HEK293 (cell line): ENCODE measurements around the gene ARMC3.

ENCODE experiments used
- MZF1 ChIP-seq: fragments of 450-650 bp; formaldehyde crosslinking; IDR thresholded peaks from 2 replicates; pipeline ENCODE4 v1.5.1; 2017; ENCODE audit warnings: missing biosample characterization, missing genetic modification characterization, borderline replicate concordance
- OVOL3 ChIP-seq: fragments of 450-650 bp; formaldehyde crosslinking; IDR thresholded peaks from 2 replicates; pipeline ENCODE4 v1.5.1; 2016; ENCODE audit warnings: missing biosample characterization, missing genetic modification characterization
- PRDM1 ChIP-seq: fragments of 450-650 bp; formaldehyde crosslinking; IDR thresholded peaks from 2 replicates; pipeline ENCODE4; 2016; ENCODE audit warnings: missing biosample characterization, missing genetic modification characterization
- SP2 ChIP-seq: fragments of 450-650 bp; formaldehyde crosslinking; IDR thresholded peaks from 2 replicates; pipeline ENCODE4 v1.5.1; 2016; ENCODE audit warnings: missing biosample characterization, missing genetic modification characterization
- TRIM28 ChIP-seq: IDR thresholded peaks from 2 replicates; pipeline ENCODE4 v1.6.1; 2011; ENCODE audit warnings: low read length, control low read depth, borderline replicate concordance
- YY1 ChIP-seq: fragments of 450-650 bp; formaldehyde crosslinking; IDR thresholded peaks from 2 replicates; pipeline ENCODE4 v1.5.1; 2018; ENCODE audit warnings: missing biosample characterization, missing genetic modification characterization
- ZBTB20 ChIP-seq: fragments of 450-650 bp; formaldehyde crosslinking; IDR thresholded peaks from 2 replicates; pipeline ENCODE4 v1.5.1; 2016; ENCODE audit warnings: missing biosample characterization, missing genetic modification characterization
- ZFP37 ChIP-seq: fragments of 450-650 bp; formaldehyde crosslinking; IDR thresholded peaks from 2 replicates; pipeline ENCODE4 v1.5.1; 2016; ENCODE audit warnings: missing biosample characterization, missing genetic modification characterization
- ZNF140 ChIP-seq: fragments of 450-650 bp; formaldehyde crosslinking; IDR thresholded peaks from 2 replicates; pipeline ENCODE4 v1.5.1; 2016; ENCODE audit warnings: missing biosample characterization, missing genetic modification characterization
- ZNF341 ChIP-seq: fragments of 450-650 bp; formaldehyde crosslinking; IDR thresholded peaks from 2 replicates; pipeline ENCODE4; 2016; ENCODE audit warnings: low read depth, missing biosample characterization, missing genetic modification characterization
- ZNF426 ChIP-seq: fragments of 450-650 bp; formaldehyde crosslinking; IDR thresholded peaks from 2 replicates; pipeline ENCODE4 v1.5.1; 2017; ENCODE audit warnings: missing biosample characterization, missing genetic modification characterization, mild to moderate bottlenecking, inconsistent platforms, moderate library complexity
- ZNF514 ChIP-seq: fragments of 450-650 bp; formaldehyde crosslinking; IDR thresholded peaks from 2 replicates; pipeline ENCODE4 v1.5.1; 2016; ENCODE audit warnings: missing biosample characterization, missing genetic modification characterization
- ZNF555 ChIP-seq: fragments of 450-650 bp; formaldehyde crosslinking; conservative IDR thresholded peaks from 2 replicates; pipeline ENCODE4 v1.5.1; 2017; ENCODE audit warnings: missing biosample characterization, mild to moderate bottlenecking, missing genetic modification characterization, inconsistent platforms
- ZNF624 ChIP-seq: fragments of 450-650 bp; formaldehyde crosslinking; IDR thresholded peaks from 2 replicates; pipeline ENCODE4 v1.5.1; 2017; ENCODE audit warnings: missing biosample characterization, missing genetic modification characterization
- ZNF658 ChIP-seq: fragments of 450-650 bp; formaldehyde crosslinking; IDR thresholded peaks from 2 replicates; pipeline ENCODE4; 2016; ENCODE audit warnings: missing biosample characterization, missing genetic modification characterization
- ZNF660 ChIP-seq: fragments of 450-650 bp; IDR thresholded peaks from 2 replicates; pipeline ENCODE4 v1.5.1; 2018; ENCODE audit warnings: missing biosample characterization, mild to moderate bottlenecking, missing genetic modification characterization
- ZNF792 ChIP-seq: fragments of 450-650 bp; formaldehyde crosslinking; IDR thresholded peaks from 2 replicates; pipeline ENCODE4 v1.5.1; 2016; ENCODE audit warnings: missing biosample characterization, missing genetic modification characterization
- ZNF843 ChIP-seq: fragments of 450-650 bp; formaldehyde crosslinking; IDR thresholded peaks from 2 replicates; pipeline ENCODE4 v1.5.1; 2016; ENCODE audit warnings: missing biosample characterization, missing genetic modification characterization
- TF ChIP-seq, protein P1 (sequence below): fragments of 450-650 bp; formaldehyde crosslinking; IDR thresholded peaks from 2 replicates; pipeline ENCODE4 v1.5.1; 2016; ENCODE audit warnings: missing biosample characterization, missing genetic modification characterization, low read depth
- TF ChIP-seq, protein P2 (sequence below): fragments of 450-650 bp; formaldehyde crosslinking; conservative IDR thresholded peaks from 2 replicates; pipeline ENCODE4 v1.5.1; 2016; ENCODE audit warnings: low read depth, missing biosample characterization, missing genetic modification characterization
- TF ChIP-seq, protein P3 (sequence below): fragments of 450-650 bp; formaldehyde crosslinking; IDR thresholded peaks from 2 replicates; pipeline ENCODE4 v1.5.1; 2016; ENCODE audit warnings: missing biosample characterization, missing genetic modification characterization
- TF ChIP-seq, protein P4 (sequence below): fragments of 450-650 bp; formaldehyde crosslinking; IDR thresholded peaks from 2 replicates; pipeline ENCODE4 v1.5.1; 2016; ENCODE audit warnings: missing biosample characterization, missing genetic modification characterization
- TF ChIP-seq, protein P5 (sequence below): fragments of 450-650 bp; formaldehyde crosslinking; IDR thresholded peaks from 2 replicates; pipeline ENCODE4 v1.5.1; 2017; ENCODE audit warnings: missing biosample characterization, missing genetic modification characterization
- TF ChIP-seq, protein P6 (sequence below): fragments of 450-650 bp; formaldehyde crosslinking; IDR thresholded peaks from 2 replicates; pipeline ENCODE4 v1.5.1; 2017; ENCODE audit warnings: missing biosample characterization, missing genetic modification characterization
- TF ChIP-seq, protein P7 (sequence below): fragments of 450-650 bp; formaldehyde crosslinking; IDR thresholded peaks from 2 replicates; pipeline ENCODE4 v1.5.1; 2016; ENCODE audit warnings: missing biosample characterization, missing genetic modification characterization

The ARMC3 gene

DNA sequence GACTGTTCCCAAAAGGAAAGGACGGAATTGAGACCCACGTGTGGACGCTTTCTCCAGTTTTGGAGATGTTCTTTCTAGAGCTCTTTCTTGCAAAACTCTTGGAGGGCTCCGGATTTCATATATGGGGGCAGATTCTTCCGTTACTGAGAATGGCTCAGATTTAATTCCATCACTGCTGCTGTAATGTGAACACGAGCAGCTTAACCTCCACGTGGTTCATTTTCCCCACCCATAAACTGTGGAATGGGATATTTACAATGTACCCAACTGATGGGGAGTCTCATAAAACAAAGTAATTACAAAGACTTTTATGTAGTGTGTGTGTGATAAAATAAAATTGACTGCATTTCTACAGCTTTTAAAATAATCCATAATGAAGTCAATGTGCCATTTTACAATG, 152.4 kb downstream of the ARMC3 start (continued):
- TF ChIP-seq, protein P1, sequence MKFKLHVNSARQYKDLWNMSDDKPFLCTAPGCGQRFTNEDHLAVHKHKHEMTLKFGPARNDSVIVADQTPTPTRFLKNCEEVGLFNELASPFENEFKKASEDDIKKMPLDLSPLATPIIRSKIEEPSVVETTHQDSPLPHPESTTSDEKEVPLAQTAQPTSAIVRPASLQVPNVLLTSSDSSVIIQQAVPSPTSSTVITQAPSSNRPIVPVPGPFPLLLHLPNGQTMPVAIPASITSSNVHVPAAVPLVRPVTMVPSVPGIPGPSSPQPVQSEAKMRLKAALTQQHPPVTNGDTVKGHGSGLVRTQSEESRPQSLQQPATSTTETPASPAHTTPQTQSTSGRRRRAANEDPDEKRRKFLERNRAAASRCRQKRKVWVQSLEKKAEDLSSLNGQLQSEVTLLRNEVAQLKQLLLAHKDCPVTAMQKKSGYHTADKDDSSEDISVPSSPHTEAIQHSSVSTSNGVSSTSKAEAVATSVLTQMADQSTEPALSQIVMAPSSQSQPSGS (tag by site-specific recombination), result no peak
- TF ChIP-seq ZNF514 (tag by site-specific recombination) (no peak), ZNF140 (tag by site-specific recombination) (no peak), YY1 (tag by site-specific recombination) (no peak), SP2 (no peak), ZNF843 (tag by site-specific recombination) (peak; percentile 89), ZNF555 (tag by site-specific recombination) (no peak), ZNF792 (tag by site-specific recombination) (no peak), TRIM28 (no peak), ZNF660 (0 out of 2 replicates have a peak, but pooled peaks have one; percentile 9), ZNF426 (tag by site-specific recombination) (no peak), PRDM1 (tag by site-specific recombination) (no peak), ZFP37 (tag by site-specific recombination) (no peak), ZNF658 (no peak), MZF1 (tag by site-specific recombination) (peak; percentile 100), ZNF341 (tag by site-specific recombination) (no peak), ZBTB20 (no peak), OVOL3 (tag by site-specific recombination) (peak; percentile 62; the same call in 1 of the 2 replicates), ZNF624 (no peak)
- TF ChIP-seq, protein P2, sequence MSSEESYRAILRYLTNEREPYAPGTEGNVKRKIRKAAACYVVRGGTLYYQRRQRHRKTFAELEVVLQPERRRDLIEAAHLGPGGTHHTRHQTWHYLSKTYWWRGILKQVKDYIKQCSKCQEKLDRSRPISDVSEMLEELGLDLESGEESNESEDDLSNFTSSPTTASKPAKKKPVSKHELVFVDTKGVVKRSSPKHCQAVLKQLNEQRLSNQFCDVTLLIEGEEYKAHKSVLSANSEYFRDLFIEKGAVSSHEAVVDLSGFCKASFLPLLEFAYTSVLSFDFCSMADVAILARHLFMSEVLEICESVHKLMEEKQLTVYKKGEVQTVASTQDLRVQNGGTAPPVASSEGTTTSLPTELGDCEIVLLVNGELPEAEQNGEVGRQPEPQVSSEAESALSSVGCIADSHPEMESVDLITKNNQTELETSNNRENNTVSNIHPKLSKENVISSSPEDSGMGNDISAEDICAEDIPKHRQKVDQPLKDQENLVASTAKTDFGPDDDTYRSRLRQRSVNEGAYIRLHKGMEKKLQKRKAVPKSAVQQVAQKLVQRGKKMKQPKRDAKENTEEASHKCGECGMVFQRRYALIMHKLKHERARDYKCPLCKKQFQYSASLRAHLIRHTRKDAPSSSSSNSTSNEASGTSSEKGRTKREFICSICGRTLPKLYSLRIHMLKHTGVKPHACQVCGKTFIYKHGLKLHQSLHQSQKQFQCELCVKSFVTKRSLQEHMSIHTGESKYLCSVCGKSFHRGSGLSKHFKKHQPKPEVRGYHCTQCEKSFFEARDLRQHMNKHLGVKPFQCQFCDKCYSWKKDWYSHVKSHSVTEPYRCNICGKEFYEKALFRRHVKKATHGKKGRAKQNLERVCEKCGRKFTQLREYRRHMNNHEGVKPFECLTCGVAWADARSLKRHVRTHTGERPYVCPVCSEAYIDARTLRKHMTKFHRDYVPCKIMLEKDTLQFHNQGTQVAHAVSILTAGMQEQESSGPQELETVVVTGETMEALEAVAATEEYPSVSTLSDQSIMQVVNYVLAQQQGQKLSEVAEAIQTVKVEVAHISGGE, result no peak
- TF ChIP-seq, protein P3, sequence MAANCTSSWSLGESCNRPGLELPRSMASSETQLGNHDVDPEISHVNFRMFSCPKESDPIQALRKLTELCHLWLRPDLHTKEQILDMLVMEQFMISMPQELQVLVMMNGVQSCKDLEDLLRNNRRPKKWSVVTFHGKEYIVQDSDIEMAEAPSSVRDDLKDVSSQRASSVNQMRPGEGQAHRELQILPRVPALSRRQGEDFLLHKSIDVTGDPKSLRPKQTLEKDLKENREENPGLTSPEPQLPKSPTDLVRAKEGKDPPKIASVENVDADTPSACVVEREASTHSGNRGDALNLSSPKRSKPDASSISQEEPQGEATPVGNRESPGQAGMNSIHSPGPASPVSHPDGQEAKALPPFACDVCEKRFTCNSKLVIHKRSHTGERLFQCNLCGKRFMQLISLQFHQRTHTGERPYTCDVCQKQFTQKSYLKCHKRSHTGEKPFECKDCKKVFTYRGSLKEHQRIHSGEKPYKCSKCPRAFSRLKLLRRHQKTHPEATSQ (tag by site-specific recombination), result no peak
- TF ChIP-seq, protein P4, sequence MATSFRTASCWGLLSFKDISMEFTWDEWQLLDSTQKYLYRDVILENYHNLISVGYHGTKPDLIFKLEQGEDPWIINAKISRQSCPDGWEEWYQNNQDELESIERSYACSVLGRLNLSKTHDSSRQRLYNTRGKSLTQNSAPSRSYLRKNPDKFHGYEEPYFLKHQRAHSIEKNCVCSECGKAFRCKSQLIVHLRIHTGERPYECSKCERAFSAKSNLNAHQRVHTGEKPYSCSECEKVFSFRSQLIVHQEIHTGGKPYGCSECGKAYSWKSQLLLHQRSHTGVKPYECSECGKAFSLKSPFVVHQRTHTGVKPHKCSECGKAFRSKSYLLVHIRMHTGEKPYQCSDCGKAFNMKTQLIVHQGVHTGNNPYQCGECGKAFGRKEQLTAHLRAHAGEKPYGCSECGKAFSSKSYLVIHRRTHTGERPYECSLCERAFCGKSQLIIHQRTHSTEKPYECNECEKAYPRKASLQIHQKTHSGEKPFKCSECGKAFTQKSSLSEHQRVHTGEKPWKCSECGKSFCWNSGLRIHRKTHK (tag by site-specific recombination), result no peak
- TF ChIP-seq, protein P5, sequence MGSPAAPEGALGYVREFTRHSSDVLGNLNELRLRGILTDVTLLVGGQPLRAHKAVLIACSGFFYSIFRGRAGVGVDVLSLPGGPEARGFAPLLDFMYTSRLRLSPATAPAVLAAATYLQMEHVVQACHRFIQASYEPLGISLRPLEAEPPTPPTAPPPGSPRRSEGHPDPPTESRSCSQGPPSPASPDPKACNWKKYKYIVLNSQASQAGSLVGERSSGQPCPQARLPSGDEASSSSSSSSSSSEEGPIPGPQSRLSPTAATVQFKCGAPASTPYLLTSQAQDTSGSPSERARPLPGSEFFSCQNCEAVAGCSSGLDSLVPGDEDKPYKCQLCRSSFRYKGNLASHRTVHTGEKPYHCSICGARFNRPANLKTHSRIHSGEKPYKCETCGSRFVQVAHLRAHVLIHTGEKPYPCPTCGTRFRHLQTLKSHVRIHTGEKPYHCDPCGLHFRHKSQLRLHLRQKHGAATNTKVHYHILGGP (tag by site-specific recombination), result no peak
- TF ChIP-seq, protein P6, sequence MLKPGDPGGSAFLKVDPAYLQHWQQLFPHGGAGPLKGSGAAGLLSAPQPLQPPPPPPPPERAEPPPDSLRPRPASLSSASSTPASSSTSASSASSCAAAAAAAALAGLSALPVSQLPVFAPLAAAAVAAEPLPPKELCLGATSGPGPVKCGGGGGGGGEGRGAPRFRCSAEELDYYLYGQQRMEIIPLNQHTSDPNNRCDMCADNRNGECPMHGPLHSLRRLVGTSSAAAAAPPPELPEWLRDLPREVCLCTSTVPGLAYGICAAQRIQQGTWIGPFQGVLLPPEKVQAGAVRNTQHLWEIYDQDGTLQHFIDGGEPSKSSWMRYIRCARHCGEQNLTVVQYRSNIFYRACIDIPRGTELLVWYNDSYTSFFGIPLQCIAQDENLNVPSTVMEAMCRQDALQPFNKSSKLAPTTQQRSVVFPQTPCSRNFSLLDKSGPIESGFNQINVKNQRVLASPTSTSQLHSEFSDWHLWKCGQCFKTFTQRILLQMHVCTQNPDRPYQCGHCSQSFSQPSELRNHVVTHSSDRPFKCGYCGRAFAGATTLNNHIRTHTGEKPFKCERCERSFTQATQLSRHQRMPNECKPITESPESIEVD (tag by site-specific recombination), result peak; percentile 91
- TF ChIP-seq, protein P7, sequence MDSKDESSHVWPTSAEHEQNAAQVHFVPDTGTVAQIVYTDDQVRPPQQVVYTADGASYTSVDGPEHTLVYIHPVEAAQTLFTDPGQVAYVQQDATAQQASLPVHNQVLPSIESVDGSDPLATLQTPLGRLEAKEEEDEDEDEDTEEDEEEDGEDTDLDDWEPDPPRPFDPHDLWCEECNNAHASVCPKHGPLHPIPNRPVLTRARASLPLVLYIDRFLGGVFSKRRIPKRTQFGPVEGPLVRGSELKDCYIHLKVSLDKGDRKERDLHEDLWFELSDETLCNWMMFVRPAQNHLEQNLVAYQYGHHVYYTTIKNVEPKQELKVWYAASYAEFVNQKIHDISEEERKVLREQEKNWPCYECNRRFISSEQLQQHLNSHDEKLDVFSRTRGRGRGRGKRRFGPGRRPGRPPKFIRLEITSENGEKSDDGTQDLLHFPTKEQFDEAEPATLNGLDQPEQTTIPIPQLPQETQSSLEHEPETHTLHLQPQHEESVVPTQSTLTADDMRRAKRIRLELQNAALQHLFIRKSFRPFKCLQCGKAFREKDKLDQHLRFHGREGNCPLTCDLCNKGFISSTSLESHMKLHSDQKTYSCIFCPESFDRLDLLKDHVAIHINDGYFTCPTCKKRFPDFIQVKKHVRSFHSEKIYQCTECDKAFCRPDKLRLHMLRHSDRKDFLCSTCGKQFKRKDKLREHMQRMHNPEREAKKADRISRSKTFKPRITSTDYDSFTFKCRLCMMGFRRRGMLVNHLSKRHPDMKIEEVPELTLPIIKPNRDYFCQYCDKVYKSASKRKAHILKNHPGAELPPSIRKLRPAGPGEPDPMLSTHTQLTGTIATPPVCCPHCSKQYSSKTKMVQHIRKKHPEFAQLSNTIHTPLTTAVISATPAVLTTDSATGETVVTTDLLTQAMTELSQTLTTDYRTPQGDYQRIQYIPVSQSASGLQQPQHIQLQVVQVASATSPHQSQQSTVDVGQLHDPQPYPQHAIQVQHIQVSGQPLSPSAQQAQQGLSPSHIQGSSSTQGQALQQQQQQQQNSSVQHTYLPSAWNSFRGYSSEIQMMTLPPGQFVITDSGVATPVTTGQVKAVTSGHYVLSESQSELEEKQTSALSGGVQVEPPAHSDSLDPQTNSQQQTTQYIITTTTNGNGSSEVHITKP (tag by site-specific recombination), result no peak; the same call in 1 of the 2 replicates
